Measurements from ENCODE around the gene SLC6A4. TPM values are rescaled to one million over a fixed set of nuclear protein-coding genes. Genes with fewer than 3 reads are reported as not detected.
"Not testable (repeated sequence)": the region's sequence is repeated elsewhere in the genome, so short reads cannot be mapped to it uniquely, and the experiment has no call there.

SLC6A4 gene
- total RNA-seq, 1 experiment from 2014 or later = 0.30 TPM

GRCh38 chr17:30230009-30230408 lies 5.5 kb downstream of the SLC6A4 start:
- H3K4me2 ChIP-seq (ENCODE audit: low read length); H3K4me1 ChIP-seq (ENCODE audit: control insufficient read depth in 1 of 2, insufficient read depth in 2 of 2, low read length in 2 of 2); POLR2A ChIA-PET: not testable (repeated sequence)

GRCh38 chr17:30229012-30229411 lies 6.5 kb downstream of the SLC6A4 start:
- ChIA-PET POLR2A (no interaction called here), RAD21 (ENCODE audit: low non-redundant PET in 1 of 2, low total read pairs in 2 of 2, uncharacterized antibody in 2 of 2, unreplicated experiment in 2 of 2) (no interaction called here), CTCF (no interaction called here)
- no TSS peak for BruUV-seq (replicated peaks)
- TF ChIP-seq SP1 (IDR thresholded peaks at IDR 0.05; ENCODE audit: low read depth) = no peak
- no peak for TF ChIP-seq YY1 (IDR thresholded peaks at IDR 0.05; ENCODE audit: extremely low read depth, insufficient replicate concordance, low read depth, low read length)
- TF ChIP-seq EZH2 (IDR thresholded peaks at IDR 0.05) = no peak
- TF ChIP-seq ELF1 (IDR thresholded peaks at IDR 0.05; ENCODE audit: borderline replicate concordance, low read depth) = no peak
- TF ChIP-seq EGR1 (IDR thresholded peaks at IDR 0.05; ENCODE audit: low read depth) = no peak
- no peak for TF ChIP-seq CTCF (IDR thresholded peaks at IDR 0.05 in 2 of 3, conservative IDR thresholded peaks at IDR 0.05 in 1 of 3; ENCODE audit: borderline replicate concordance in 1 of 3, insufficient read depth in 1 of 3, low read depth in 2 of 3, low read length in 2 of 3)
- TF ChIP-seq POLR2AphosphoS5 (IDR thresholded peaks at IDR 0.05; ENCODE audit: low read depth, low read length) = no peak
- TF ChIP-seq CBX3 (IDR thresholded peaks at IDR 0.05; ENCODE audit: low read depth) = no peak
- H3K9me3 ChIP-seq (ENCODE audit: control insufficient read depth in 1 of 2, insufficient read depth in 1 of 2, low read depth in 1 of 2, low read length in 2 of 2) = no peaks in the 10 kb centered on the region
- H3K27ac ChIP-seq (ENCODE audit: low read depth, low read length) = no peak overlapping the region
- no peak overlapping the region for H2AFZ ChIP-seq (ENCODE audit: low read depth, low read length, poor library complexity, severe bottlenecking)
- DNase-seq (ENCODE audit: low read depth, low spot score) (no peak), ATAC-seq (no peak)
- no peaks in the 10 kb centered on the region for H3K36me3 ChIP-seq (ENCODE audit: control insufficient read depth in 1 of 2, insufficient read depth in 2 of 2, low read length in 2 of 2)
- H3K27me3 ChIP-seq (ENCODE audit: insufficient read depth, low read length) = peaks cover 22% of the 10 kb centered on the region; the same call in 1 of the 2 replicates
- no peak overlapping the region for H3K4me3 ChIP-seq (replicated peaks in 1 of 2; ENCODE audit: low read depth in 1 of 2, low read length in 2 of 2)
- intact Hi-C loops (cut with micrococcal nuclease) = no loop called here
- H4K20me1 ChIP-seq (ENCODE audit: insufficient read depth) = no peaks in the 10 kb centered on the region
- H3K4me1 ChIP-seq (ENCODE audit: control insufficient read depth in 1 of 2, insufficient read depth in 2 of 2, low read length in 2 of 2) = no peaks in the 10 kb centered on the region
- no peak overlapping the region for H3K4me2 ChIP-seq (ENCODE audit: low read length)
- no peak overlapping the region for H3K9ac ChIP-seq (ENCODE audit: low read length)
- H3K9me2 ChIP-seq (ENCODE audit: insufficient read depth) = no peaks in the 10 kb centered on the region
- no peaks in the 10 kb centered on the region for H3K79me2 ChIP-seq (ENCODE audit: insufficient read depth, low read length)

More at GRCh38 chr17:30230009-30230408, 5.5 kb downstream of the SLC6A4 start:
- H3K27ac ChIP-seq (ENCODE audit: low read depth, low read length); H3K9me2 ChIP-seq (ENCODE audit: insufficient read depth); ATAC-seq; intact Hi-C loops (cut with micrococcal nuclease); H3K4me3 ChIP-seq (replicated peaks in 1 of 2; ENCODE audit: low read depth in 1 of 2, low read length in 2 of 2); BruUV-seq (replicated peaks); H3K9me3 ChIP-seq (ENCODE audit: control insufficient read depth in 1 of 2, insufficient read depth in 1 of 2, low read depth in 1 of 2, low read length in 2 of 2); DNase-seq (ENCODE audit: low read depth, low spot score); CTCF ChIA-PET; H3K36me3 ChIP-seq (ENCODE audit: control insufficient read depth in 1 of 2, insufficient read depth in 2 of 2, low read length in 2 of 2); H4K20me1 ChIP-seq (ENCODE audit: insufficient read depth); RAD21 ChIA-PET (ENCODE audit: low non-redundant PET in 1 of 2, low total read pairs in 2 of 2, uncharacterized antibody in 2 of 2, unreplicated experiment in 2 of 2); H3K79me2 ChIP-seq (ENCODE audit: insufficient read depth, low read length); H3K9ac ChIP-seq (ENCODE audit: low read length); H2AFZ ChIP-seq (ENCODE audit: low read depth, low read length, poor library complexity, severe bottlenecking): not testable (repeated sequence)
- peaks cover 32% of the 10 kb centered on the region; the same call in 1 of the 2 replicates for H3K27me3 ChIP-seq (ENCODE audit: insufficient read depth, low read length)
